ENCODE measurements around the gene PRR29.

Gene PRR29

DNA sequence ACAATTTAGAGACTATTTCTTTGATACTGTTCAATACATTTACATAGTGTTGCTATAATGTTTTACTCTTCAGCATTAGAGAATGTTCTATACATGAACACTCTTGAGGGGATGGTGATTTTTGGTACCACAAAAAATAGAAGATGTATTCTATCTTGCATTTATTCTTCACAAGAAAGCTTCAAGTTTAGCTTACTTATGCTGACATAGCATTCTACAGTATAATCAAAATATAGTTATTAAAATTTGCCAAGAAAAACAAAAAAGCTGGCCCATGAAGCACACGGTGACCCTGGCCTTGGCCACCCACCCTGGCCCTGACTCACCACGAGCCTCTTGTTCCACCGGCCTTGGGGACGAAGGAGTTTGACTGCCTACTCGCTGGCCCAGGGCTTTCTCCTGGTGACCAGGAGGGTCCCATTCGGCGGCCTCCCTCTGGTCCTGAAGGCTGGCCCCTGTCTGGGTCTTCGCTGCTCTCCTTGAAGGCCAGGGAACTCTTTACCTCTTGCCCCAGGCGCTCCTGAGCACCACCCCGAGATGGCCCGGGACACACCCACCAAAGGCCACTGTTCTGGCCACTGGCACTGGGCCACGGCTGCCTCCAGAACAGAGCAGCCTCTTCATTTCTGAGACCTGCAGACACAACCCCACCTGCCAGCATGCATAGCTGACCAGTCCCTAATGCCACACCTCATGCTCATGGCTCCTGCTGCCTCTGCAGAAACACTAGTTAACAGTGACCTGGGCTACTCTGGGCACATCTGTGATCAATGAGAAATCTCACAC, 44.7 kb downstream of the PRR29 start:
- DNase-seq (ENCODE audit: low spot score), result no peak

DNA sequence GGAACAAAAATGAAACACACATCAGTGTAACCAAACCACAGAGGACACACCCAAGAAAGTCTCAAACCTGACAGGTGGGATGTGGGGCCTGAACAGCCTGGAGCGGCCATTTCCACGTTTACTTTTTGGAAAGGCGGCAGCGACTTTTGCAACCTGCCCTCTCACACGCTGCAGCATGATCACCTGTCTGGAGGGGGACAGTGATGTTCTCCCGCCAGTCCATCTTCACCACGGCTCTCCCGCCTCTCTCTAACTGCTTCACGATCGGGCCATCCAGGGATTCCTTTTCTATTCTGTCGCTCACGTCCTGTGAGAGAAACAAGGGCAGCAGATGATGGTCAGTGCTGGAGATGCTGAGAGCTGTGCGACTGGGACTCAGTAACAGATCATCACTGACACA, 47.0 kb downstream of the PRR29 start:
- no peak for DNase-seq (ENCODE audit: low spot score)

DNA sequence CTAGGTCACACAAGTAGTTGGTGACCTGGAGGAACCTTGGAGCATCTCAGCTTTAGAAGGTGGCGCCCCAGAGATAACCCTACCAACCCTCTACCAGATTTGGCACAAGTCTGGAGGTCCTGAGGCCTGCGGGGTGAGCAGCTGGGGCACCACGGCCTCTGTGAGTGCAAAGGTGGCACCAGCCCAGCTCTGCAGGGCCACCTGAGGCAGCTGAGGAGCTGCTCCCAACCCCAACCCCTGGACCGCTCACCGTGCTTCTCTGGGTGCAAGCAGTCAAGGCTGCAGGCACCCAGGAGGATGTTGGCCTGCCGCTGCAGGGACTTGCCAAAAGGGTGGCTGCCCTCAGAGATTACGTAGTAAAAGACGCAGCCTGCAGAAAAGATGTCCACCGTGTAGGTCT, 50.7 kb downstream of the PRR29 start:
- no peak for DNase-seq (ENCODE audit: low spot score)

DNA sequence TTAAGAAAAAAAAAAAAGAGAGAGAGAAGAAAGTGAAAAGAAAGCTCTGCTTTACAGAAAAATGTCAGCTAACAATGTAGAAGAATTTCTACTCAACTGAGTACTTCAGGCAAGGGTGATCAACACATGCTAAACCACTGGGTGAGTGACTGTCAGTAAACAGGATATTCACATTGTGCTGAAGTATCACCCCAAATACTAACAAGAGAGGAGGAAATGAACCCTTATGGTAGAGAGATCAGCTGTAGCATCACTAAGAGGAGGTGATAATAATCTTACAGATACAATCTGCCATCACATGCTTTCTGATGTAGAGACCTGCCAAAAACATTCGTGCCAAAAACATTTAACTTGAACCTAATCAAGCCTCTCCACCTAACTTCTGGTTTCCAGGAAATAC, 53.0 kb downstream of the PRR29 start:
- no peak for DNase-seq (ENCODE audit: low spot score)

DNA sequence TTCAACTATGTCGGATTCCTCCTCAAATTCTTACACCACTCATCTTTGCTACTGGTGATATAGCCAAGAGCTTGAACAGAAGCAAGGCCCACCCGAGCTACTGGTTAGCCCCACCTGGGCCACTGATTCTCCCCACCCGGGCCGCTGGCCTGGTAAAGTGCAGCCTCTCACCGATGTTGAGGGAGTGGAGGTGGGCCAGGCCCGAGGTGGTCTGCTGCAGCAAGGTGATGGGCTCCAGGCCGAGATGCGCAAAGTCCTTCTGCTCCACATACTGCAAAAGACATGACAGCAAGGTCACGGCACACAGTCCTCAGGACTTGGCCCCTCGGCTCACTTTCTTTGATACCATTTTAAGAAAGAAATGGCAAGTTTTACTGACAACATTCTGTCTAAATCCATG, 55.0 kb downstream of the PRR29 start:
- no peak for DNase-seq (ENCODE audit: low spot score)

Measured in GM03348 (cell line).